Muscle of leg (tissue), 11 donors: ENCODE results near the gene CACNA1D. TPM values are rescaled to one million over a fixed set of nuclear protein-coding genes. Genes with fewer than 3 reads are reported as not detected.
"Not testable (repeated sequence)": the region's sequence is repeated elsewhere in the genome, so short reads cannot be mapped to it uniquely, and the experiment has no call there.

Source experiments
- DNase-seq: peaks from one replicate; pipeline ENCODE4 v3.0.0; 2013
- H3K27ac ChIP-seq: one replicate; pipeline ENCODE4 v1.5.1; 2013; ENCODE audit warnings: mild to moderate bottlenecking, low read length, control low read depth
- H3K27me3 ChIP-seq: one replicate; pipeline ENCODE4 v1.6.1; 2013; ENCODE audit warnings: low read length; ENCODE audit not compliant: control insufficient read depth, insufficient read depth
- H3K36me3 ChIP-seq: one replicate; pipeline ENCODE4 v1.6.1; 2013; ENCODE audit warnings: low read length; ENCODE audit not compliant: control insufficient read depth, insufficient read depth
- H3K4me1 ChIP-seq: one replicate; pipeline ENCODE4 v1.6.1; 2013; ENCODE audit warnings: low read length; ENCODE audit not compliant: control insufficient read depth, insufficient read depth
- H3K4me3 ChIP-seq: one replicate; pipeline ENCODE4 v1.5.1; 2013; ENCODE audit warnings: low read length, control low read depth
- H3K9me3 ChIP-seq: replicated peaks from 2 replicates; pipeline ENCODE4 v1.6.1; 2013; ENCODE audit warnings: low read depth, low read length; ENCODE audit not compliant: control insufficient read depth
- WGBS: methylation state at CpG from one replicate; pipeline ENCODE4 v1.1.5; 2013; ENCODE audit warnings: missing lambda C conversion rate; ENCODE audit not compliant: insufficient coverage; 5-methylcytosine and 5-hydroxymethylcytosine counted together
- polyA plus RNA-seq, 8 donors: library from polyadenylated mRNA; unstranded; fragments of 120-200 nt; gene quantifications; one replicate each; pipeline versions ENCODE4 v1.2.1 to v1.2.3, GENCODE V29; 2013; ENCODE audit warnings: inconsistent platforms in 1 of 8, low replicate concordance in 1 of 8; ENCODE audit not compliant: insufficient read length in 8 of 8, insufficient read depth in 1 of 8
- total RNA-seq: library from RNA; stranded (reverse); fragments of 120-200 nt; gene quantifications from one replicate; pipeline ENCODE4 v1.2.4, GENCODE V29; 2013

The CACNA1D gene
- total and polyA plus RNA-seq, 9 donors, result 0.86 to 6.3 (median 2.1) TPM

DNA sequence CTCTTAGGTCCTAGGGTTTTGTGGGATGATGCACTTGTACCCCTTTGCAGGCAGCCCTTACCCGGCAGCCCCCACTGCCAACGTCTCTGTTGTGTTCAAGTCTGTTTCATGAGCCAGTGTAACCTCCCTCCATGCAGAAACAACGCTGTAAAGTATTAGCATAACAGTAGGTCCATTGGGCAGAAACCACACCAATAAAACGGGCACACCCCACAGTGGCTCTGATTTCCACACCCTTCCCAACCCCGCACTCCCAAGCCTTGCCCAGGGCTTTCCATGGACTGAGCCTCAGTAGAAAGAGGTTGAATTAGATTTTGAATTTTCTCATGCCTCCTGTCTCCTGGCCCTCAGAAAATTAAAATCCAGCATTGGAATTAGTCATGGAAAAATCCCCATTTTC lies 124.5 kb downstream of the CACNA1D start:
- peaks cover 6% of the 10 kb centered on the region for H3K27me3 ChIP-seq
- H3K36me3 ChIP-seq, result no peaks in the 10 kb centered on the region
- no peak overlapping the region for H3K27ac ChIP-seq
- DNase-seq, result no peak
- WGBS, result no CpG with 5 or more reads among the region's 5 CpGs
- H3K4me1 ChIP-seq, result peaks cover 10% of the 10 kb centered on the region
- H3K9me3 ChIP-seq, result no peaks in the 10 kb centered on the region
- no peak overlapping the region for H3K4me3 ChIP-seq

DNA sequence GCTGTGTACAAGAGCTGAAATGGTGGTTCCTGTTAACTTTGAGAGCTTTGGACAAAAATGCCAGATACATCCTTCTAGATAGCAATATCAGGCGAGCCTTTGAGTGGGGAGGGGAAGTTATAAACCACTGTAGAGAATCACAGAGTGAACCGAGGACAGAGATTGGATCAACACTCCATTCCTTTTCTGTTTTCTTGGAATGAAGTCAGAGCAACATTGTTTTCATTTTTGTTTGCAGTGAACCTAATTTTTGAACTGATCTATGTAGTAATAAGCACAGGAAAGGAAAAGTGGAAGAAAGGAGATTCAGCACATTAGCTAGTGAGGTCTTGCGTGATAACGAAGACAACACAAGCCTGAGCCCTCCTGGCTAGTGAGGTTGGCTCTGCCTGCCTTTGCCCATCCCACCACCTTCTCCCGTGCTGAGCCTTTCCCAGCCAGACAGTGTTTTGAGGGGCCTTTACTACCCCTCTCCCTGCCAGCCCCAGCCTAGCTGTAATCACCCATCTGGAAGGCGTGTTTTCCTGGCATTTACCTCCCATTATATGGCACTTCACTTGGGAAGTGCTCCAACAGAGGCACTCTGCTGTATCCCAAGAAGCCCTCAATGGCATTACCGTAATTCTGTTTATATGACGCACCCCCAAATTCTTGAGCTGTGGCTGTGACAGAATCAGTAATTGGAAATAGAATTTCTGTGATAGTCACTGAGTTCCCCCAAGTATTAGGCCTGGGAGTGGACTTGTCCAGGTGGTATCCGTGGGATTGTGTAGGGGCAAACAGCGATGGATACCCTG lies 129.8 kb downstream of the CACNA1D start:
- Histone ChIP-seq H3K4me3 (no peak overlapping the region), H3K27ac (no peak overlapping the region), H3K27me3 (peaks cover 9% of the 10 kb centered on the region), H3K9me3 (no peaks in the 10 kb centered on the region), H3K4me1 (no peaks in the 10 kb centered on the region), H3K36me3 (no peaks in the 10 kb centered on the region)
- DNase-seq, result no peak
- 77% methylated on average over 6 of the region's 10 CpGs for WGBS

DNA sequence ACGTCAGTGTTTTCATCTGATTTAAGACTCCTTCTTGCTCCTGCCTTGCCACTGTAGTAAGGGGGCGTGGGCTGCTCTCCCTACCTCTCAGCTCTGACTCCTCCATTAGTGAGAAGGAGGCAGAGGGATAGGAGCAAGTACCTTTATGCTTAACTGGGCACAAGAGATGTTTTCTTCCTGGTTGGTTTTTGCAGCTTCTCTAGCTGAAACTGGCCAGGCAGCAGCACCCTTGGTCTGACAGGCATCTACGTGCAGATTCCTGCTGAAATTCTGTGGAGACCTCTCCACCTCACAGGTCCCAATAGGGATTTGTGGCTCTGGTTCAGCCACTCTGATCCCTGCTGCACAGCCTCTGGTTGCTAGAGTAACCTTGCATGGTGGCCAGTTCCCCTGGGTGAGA lies 132.5 kb downstream of the CACNA1D start:
- Histone ChIP-seq H3K9me3 (peaks cover 3% of the 10 kb centered on the region), H3K27me3 (peaks cover 5% of the 10 kb centered on the region), H3K27ac (no peak overlapping the region), H3K36me3 (no peaks in the 10 kb centered on the region), H3K4me1 (no peaks in the 10 kb centered on the region), H3K4me3 (no peak overlapping the region)
- 67% methylated on average over 1 of the region's 3 CpGs for WGBS
- no peak for DNase-seq

DNA sequence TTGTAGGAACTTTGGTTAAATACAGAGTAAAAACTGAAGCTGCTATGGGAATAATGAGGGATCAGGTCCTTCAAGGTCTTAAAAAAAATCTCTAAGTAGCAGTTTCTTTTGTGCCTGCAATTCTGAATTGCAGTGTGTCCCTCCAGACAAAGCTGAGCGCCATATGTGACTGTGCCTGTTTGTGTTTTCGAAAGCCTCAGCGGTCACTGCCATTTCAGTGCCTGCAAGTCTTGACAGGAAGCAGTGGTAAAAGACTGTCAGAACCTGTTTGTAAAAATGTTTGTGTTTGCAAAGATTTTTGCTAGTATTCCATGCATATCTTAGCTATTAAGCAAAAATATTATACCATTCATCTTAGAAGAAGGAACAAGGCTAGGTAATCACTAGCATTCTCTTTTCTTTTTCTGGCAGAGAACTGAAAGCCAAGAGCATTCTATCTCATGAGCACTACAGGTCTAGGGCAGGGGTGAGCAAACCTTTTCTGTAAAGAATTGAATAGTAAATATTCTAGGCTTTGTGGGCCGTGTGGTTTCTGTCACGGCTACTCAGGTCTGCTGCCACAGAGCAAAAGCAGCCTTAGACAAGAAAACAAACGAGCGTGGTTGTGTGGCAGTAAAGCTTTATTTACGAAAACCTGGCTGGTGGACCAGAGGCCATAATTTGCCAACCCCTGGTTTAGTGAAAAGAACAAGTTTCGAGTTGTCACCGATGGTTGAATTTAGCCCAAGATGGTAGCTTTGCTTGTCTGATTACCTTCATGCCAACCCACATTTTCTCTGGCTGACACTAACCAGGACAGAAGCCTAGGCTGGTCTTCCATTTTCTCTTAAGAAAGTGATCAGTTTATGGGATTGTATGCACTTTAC lies 134.4 kb downstream of the CACNA1D start:
- Histone ChIP-seq H3K27ac (no peak overlapping the region), H3K4me3 (no peak overlapping the region), H3K27me3 (peaks cover 5% of the 10 kb centered on the region), H3K36me3 (no peaks in the 10 kb centered on the region), H3K9me3 (peaks cover 4% of the 10 kb centered on the region), H3K4me1 (no peaks in the 10 kb centered on the region)
- no peak for DNase-seq
- WGBS, result 45% methylated on average over 7 of the region's 10 CpGs

DNA sequence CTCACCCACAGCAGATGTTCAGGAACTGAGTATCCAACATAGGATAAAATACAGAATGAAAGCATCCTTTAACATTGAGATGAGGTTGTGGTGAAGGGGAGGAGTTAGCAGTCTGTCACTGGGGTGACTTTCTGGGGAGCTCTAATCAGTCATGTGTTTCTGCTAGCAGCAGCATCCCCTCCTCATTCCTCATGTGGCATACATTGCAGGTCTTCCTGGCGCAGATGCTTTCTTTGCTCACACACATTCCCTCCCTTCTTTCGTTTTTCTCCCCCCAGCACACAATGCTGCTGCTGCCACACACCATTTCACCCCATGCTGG lies 135.0 kb downstream of the CACNA1D start:
- Histone ChIP-seq H3K9me3 (peaks cover 4% of the 10 kb centered on the region), H3K4me1 (no peaks in the 10 kb centered on the region), H3K36me3 (no peaks in the 10 kb centered on the region), H3K4me3 (no peak overlapping the region), H3K27ac (no peak overlapping the region), H3K27me3 (peaks cover 5% of the 10 kb centered on the region)
- WGBS, result 65% methylated on average over 2 of the region's 2 CpGs
- DNase-seq, result no peak

DNA sequence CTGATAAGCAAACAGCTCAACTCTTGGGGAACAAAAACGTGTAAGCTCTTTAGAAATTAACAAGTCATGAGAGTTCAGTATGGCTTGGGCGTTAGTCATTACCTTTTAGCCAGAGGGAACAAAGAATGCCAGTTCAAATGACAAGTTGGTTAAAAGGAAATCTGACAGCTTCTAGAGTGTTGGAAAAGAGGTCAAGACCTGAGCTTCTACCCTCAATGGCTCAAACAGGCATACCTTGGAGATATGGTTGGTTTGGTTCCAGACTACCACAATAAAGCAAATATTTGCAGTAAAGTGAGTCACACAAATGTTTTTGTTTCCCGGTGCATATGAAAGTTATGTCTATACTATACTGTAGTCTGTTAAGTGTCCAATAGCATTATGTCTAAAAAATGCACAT lies 136.1 kb downstream of the CACNA1D start:
- H3K4me3 ChIP-seq, result no peak overlapping the region
- peaks cover 4% of the 10 kb centered on the region for H3K9me3 ChIP-seq
- H3K27me3 ChIP-seq, result peaks cover 7% of the 10 kb centered on the region
- 86% methylated on average over 1 of the region's 3 CpGs for WGBS
- no peaks in the 10 kb centered on the region for H3K4me1 ChIP-seq
- no peaks in the 10 kb centered on the region for H3K36me3 ChIP-seq
- no peak for DNase-seq
- H3K27ac ChIP-seq, result no peak overlapping the region

DNA sequence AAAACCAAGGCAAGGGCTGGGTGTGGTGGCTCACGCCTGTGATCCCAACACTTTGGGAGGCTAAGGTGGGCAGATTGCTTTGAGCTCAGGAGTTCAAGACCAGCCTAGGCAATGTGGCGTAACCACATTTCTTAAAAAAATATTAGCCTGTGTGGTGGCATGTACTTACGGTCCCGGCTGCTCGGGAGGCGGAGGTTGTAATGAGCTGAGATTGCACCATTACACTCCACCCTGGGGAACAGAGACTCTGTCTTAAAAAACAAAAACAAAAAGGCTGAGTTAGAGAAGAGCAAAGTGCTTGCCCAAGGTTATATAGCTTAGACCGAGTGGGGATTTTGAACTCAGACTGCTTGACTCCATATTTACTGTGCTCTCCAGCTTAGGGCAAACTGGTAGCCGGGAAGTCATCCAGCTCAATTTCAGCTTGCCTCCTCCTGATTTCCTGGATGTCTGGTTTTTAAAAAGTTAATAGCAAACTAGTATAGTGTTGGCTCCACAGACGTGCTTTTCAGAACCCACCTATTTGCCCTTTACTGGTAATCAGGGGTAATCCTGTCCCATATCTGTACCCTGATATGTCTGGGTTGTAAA lies 138.9 kb downstream of the CACNA1D start:
- DNase-seq, result no peak
- Histone ChIP-seq H3K27me3 (peaks cover 4% of the 10 kb centered on the region), H3K27ac (no peak overlapping the region), H3K36me3 (no peaks in the 10 kb centered on the region), H3K4me3 (no peak overlapping the region), H3K9me3 (peaks cover 4% of the 10 kb centered on the region), H3K4me1 (no peaks in the 10 kb centered on the region)
- 100% methylated on average over 2 of the region's 9 CpGs for WGBS

DNA sequence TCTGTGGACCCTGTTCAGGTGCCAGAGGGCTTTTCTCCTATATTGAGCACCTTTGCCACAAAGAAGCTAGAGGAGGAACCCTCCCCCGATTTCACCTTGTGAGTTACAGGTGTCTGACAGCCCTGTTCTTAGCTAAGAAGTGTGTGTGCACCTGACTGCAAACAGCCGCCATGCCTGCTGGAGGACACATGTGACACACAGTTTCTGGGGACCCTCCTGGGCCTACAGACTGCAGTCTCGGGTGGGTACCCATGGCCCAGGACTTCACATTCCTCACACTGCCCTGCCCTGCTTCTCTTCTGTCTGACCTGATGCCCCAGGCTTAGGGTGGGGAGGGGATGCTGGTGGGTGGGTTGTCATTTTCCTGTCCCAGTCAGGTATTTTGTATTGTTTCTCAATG lies 140.6 kb downstream of the CACNA1D start:
- H3K27me3 ChIP-seq, result peaks cover 2% of the 10 kb centered on the region
- no peak for DNase-seq
- 70% methylated on average over 2 of the region's 3 CpGs for WGBS
- H3K4me3 ChIP-seq, result no peak overlapping the region
- no peaks in the 10 kb centered on the region for H3K36me3 ChIP-seq
- no peak overlapping the region for H3K27ac ChIP-seq
- peaks cover 4% of the 10 kb centered on the region for H3K9me3 ChIP-seq
- no peaks in the 10 kb centered on the region for H3K4me1 ChIP-seq

DNA sequence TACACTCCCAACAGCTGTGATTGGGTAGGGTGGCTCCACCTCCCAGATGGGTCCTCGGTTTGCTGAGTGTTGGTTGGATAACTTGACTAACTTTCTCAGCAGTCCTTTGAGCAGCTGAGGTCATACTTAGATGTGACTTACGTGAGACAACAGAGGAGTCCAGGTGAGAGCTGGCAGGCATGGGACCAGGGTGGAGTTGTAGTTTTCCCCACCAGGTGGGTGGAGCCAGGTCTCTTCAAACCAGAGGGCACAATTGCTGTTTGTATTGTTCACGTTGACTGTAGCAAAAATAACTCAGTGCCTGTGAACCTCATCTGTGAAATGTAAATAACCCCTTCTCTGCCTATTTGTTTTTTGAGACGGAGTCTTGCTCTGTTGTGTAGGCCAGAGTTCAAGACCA lies 144.4 kb downstream of the CACNA1D start:
- not testable (repeated sequence) for H3K4me3 ChIP-seq, H3K4me1 ChIP-seq, H3K36me3 ChIP-seq, DNase-seq, H3K9me3 ChIP-seq, H3K27ac ChIP-seq, H3K27me3 ChIP-seq
- WGBS, result 88% methylated on average over 1 of the region's 4 CpGs

DNA sequence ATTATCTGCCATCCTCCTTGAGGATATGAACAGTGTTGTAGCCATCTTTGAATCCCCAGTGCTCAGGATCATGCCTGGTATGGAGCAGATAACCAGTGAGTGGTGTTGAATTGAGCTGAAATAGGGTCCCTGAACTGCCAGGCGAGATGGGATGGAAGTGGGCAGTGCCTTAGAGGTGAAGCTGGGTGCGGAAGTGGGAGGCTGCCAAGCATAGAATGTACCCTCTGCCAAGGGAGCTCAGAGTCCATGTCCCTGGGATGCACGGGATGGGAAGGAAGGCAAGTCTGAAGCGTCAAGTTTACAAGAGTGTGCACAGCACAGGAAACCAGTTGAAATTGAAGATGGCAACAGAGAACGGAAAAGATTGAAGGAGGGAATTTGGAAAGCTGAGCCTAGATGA lies 147.0 kb downstream of the CACNA1D start:
- H3K27me3 ChIP-seq, result peaks cover 2% of the 10 kb centered on the region
- no peaks in the 10 kb centered on the region for H3K36me3 ChIP-seq
- no peak for DNase-seq
- no peaks in the 10 kb centered on the region for H3K4me1 ChIP-seq
- no peaks in the 10 kb centered on the region for H3K9me3 ChIP-seq
- no peak overlapping the region for H3K27ac ChIP-seq
- 86% methylated on average over 4 of the region's 5 CpGs for WGBS
- no peak overlapping the region for H3K4me3 ChIP-seq
